GM12873 (cell line): ENCODE results near the gene GSG1L2.

ENCODE experiments used
- CTCF ChIP-seq: IDR thresholded peaks from 2 replicates; pipeline ENCODE4 v1.5.1; 2012; ENCODE audit warnings: low read depth, mild to moderate bottlenecking, moderate library complexity, low read length, control low read depth; ENCODE audit not compliant: insufficient read depth; ENCODE audit errors: missing control alignments

GSG1L2 gene

GRCh38 chr17:9771465-9771864 lies 50.4 kb downstream of the GSG1L2 start:
- no peak for TF ChIP-seq CTCF

- TF ChIP-seq CTCF: no peak
Measured at GRCh38 chr17:9769036-9769695, 52.7 kb downstream of the GSG1L2 start.

GRCh38 chr17:9768381-9768934 lies 53.4 kb downstream of the GSG1L2 start:
- peak; percentile 32 for TF ChIP-seq CTCF

GRCh38 chr17:9767432-9767991 lies 54.4 kb downstream of the GSG1L2 start:
- no peak for TF ChIP-seq CTCF

- TF ChIP-seq CTCF: no peak
Measured at GRCh38 chr17:9766970-9767369, 54.9 kb downstream of the GSG1L2 start.

- no peak for TF ChIP-seq CTCF
Measured at GRCh38 chr17:9765322-9765721, 56.6 kb downstream of the GSG1L2 start.

GRCh38 chr17:9763643-9764042 lies 58.2 kb downstream of the GSG1L2 start:
- no peak for TF ChIP-seq CTCF
